H1 (cell line): ENCODE data around the gene IL20RB. TPM values are rescaled to one million over a fixed set of nuclear protein-coding genes. Genes with fewer than 3 reads are reported as not detected.

Source experiments
- CTCF ChIA-PET: fragments of 300-600 bp; sonication (Branson Sonifier 250); formaldehyde crosslinking; loops from one replicate; lab custom pipeline; 2021; ENCODE audit not compliant: partially characterized antibody; lab: Charles Lee
- POLR2A ChIA-PET: fragments of 300-600 bp; sonication (Branson Sonifier 250); formaldehyde crosslinking; loops from one replicate; lab custom pipeline; 2021; ENCODE audit warnings: inconsistent platforms; ENCODE audit not compliant: partially characterized antibody; lab: Charles Lee
- DNase-seq, 2 experiments: peaks; one replicate each; pipeline versions ENCODE4 v3.0.0 to v3.0.0-alpha.2; 2010 to 2022; ENCODE audit warnings: low spot score in 2 of 2, low read depth in 1 of 2, mixed read lengths in 1 of 2
- FAIRE-seq: peaks from 2 replicates; lab custom pipeline; 2011; peaks lifted over from hg19 to GRCh38; lab: Jason Lieb, UNC
- H2AFZ ChIP-seq: 2 replicates; pipeline ENCODE4 v1.8.1; 2012; ENCODE audit warnings: low read length, inconsistent platforms
- H2AK5ac ChIP-seq: 2 replicates; pipeline ENCODE4 v1.6.1; 2013; ENCODE audit warnings: low read depth, low read length
- H2BK120ac ChIP-seq: replicated peaks from 2 replicates; pipeline ENCODE3; 2013; ENCODE audit warnings: low read depth, low read length, inconsistent platforms
- H2BK12ac ChIP-seq: 2 replicates; pipeline ENCODE4 v1.6.1; 2013; ENCODE audit warnings: low read depth, low read length
- H2BK15ac ChIP-seq: 2 replicates; pipeline ENCODE4 v1.6.1; 2013; ENCODE audit warnings: low read length
- H2BK20ac ChIP-seq: 2 replicates; pipeline ENCODE4 v1.6.1; 2013; ENCODE audit warnings: low read length
- H2BK5ac ChIP-seq: 2 replicates; pipeline ENCODE4 v1.6.1; 2013; ENCODE audit warnings: low read depth, low read length
- H3K14ac ChIP-seq: 2 replicates; pipeline ENCODE4 v1.6.1; 2013; ENCODE audit warnings: inconsistent platforms; ENCODE audit not compliant: insufficient read length
- H3K18ac ChIP-seq: 2 replicates; pipeline ENCODE4 v1.6.1; 2013; ENCODE audit warnings: low read length; ENCODE audit errors: extremely low read depth
- H3K23ac ChIP-seq: 2 replicates; pipeline ENCODE4 v1.6.1; 2013; ENCODE audit warnings: inconsistent platforms; ENCODE audit not compliant: insufficient read length
- H3K23me2 ChIP-seq: 2 replicates; pipeline ENCODE4 v1.6.1; 2013; ENCODE audit warnings: low read depth, low read length
- H3K27ac ChIP-seq: 2 replicates; pipeline ENCODE4 v1.6.1; 2011; ENCODE audit warnings: low read depth, low read length, inconsistent platforms
- H3K27me3 ChIP-seq, 4 experiments: replicated peaks in 1 of 4; 1 replicate in 1 of 4; 2 replicates in 3 of 4; pipeline versions ENCODE4 v1.6.1 to v1.8.1; 2011 to 2013; ENCODE audit warnings: low read length in 3 of 4, mild to moderate bottlenecking in 3 of 4, inconsistent platforms in 2 of 4, mixed read lengths in 2 of 4, moderate library complexity in 1 of 4; ENCODE audit not compliant: control insufficient read depth in 3 of 4, insufficient read depth in 3 of 4; ENCODE audit errors: extremely low read depth in 1 of 4
- H3K36me3 ChIP-seq, 4 experiments: 2 replicates each; pipeline versions ENCODE4 v1.6.1 to v1.8.1; 2011 to 2013; ENCODE audit warnings: mild to moderate bottlenecking in 4 of 4, low read length in 3 of 4, moderate library complexity in 2 of 4, control low read depth in 1 of 4, inconsistent platforms in 1 of 4; ENCODE audit not compliant: insufficient read depth in 4 of 4, control insufficient read depth in 2 of 4
- H3K4ac ChIP-seq: replicated peaks from 2 replicates; pipeline ENCODE3; 2013; ENCODE audit warnings: low read length, low read depth, mixed read lengths, inconsistent platforms; ENCODE audit not compliant: insufficient read length
- H3K4me1 ChIP-seq, 4 experiments: replicated peaks in 1 of 4; 1 replicate in 1 of 4; 2 replicates in 3 of 4; pipeline versions ENCODE4 v1.6.1 to v1.8.1; 2011 to 2013; ENCODE audit warnings: low read length in 3 of 4, inconsistent platforms in 2 of 4, mixed read lengths in 1 of 4; ENCODE audit not compliant: insufficient read depth in 4 of 4, control insufficient read depth in 3 of 4
- H3K4me2 ChIP-seq, 2 experiments: 2 replicates each; pipeline versions ENCODE4 v1.6.1 to v1.8.1; 2011 to 2013; ENCODE audit warnings: low read depth in 2 of 2, low read length in 2 of 2, control low read depth in 1 of 2, inconsistent platforms in 1 of 2, mild to moderate bottlenecking in 1 of 2; ENCODE audit not compliant: insufficient read depth in 1 of 2
- H3K4me3 ChIP-seq, 4 experiments: fragments of 200-600, 300-600 bp in 1 of 4; sonication (generic), shearing (Covaris generic), sonication (Bioruptor Twin) in 1 of 4; 2 replicates each; pipeline versions ENCODE4 v1.5.1 to v1.8.1; 2011 to 2016; ENCODE audit warnings: low read length in 4 of 4, low read depth in 3 of 4, control low read depth in 2 of 4, inconsistent platforms in 2 of 4, mild to moderate bottlenecking in 2 of 4, mixed read lengths in 1 of 4, moderate library complexity in 1 of 4; ENCODE audit not compliant: insufficient read depth in 2 of 4; ENCODE audit errors: extremely low read depth in 1 of 4
- H3K56ac ChIP-seq: replicated peaks from 2 replicates; pipeline ENCODE3; 2013; ENCODE audit warnings: low read depth, mild to moderate bottlenecking, mixed read lengths, low read length, inconsistent platforms; ENCODE audit not compliant: insufficient read length
- H3K79me1 ChIP-seq: 2 replicates; pipeline ENCODE4 v1.6.1; 2013; ENCODE audit warnings: low read depth, low read length, control low read depth
- H3K79me2 ChIP-seq, 2 experiments: 2 replicates each; pipeline versions ENCODE4 v1.6.1 to v1.8.1; 2012 to 2013; ENCODE audit warnings: low read length in 2 of 2, mild to moderate bottlenecking in 2 of 2, inconsistent platforms in 1 of 2; ENCODE audit not compliant: insufficient read depth in 2 of 2, control insufficient read depth in 1 of 2
- H3K9ac ChIP-seq, 4 experiments: replicated peaks in 1 of 4; 1 replicate in 1 of 4; 2 replicates in 3 of 4; pipeline versions ENCODE4 v1.6.1 to v1.8.1; 2011 to 2013; ENCODE audit warnings: low read depth in 3 of 4, low read length in 3 of 4, control low read depth in 2 of 4, mild to moderate bottlenecking in 2 of 4, moderate library complexity in 2 of 4, inconsistent platforms in 1 of 4; ENCODE audit errors: extremely low read depth in 1 of 4
- H3K9me3 ChIP-seq, 2 experiments: 2 replicates each; pipeline versions ENCODE4 v1.6.1 to v1.8.1; 2012 to 2013; ENCODE audit warnings: mild to moderate bottlenecking in 2 of 2, moderate library complexity in 2 of 2, control low read depth in 1 of 2, inconsistent platforms in 1 of 2, low read depth in 1 of 2, low read length in 1 of 2, mixed read lengths in 1 of 2; ENCODE audit not compliant: insufficient read depth in 2 of 2
- H4K20me1 ChIP-seq, 2 experiments: replicated peaks in 1 of 2; 2 replicates each; pipeline versions ENCODE3 to v1.8.1; 2011 to 2013; ENCODE audit warnings: inconsistent platforms in 2 of 2, low read length in 2 of 2, mild to moderate bottlenecking in 1 of 2; ENCODE audit not compliant: insufficient read depth in 2 of 2, control insufficient read depth in 1 of 2
- H4K5ac ChIP-seq: 2 replicates; pipeline ENCODE4 v1.6.1; 2013; ENCODE audit warnings: low read length, low read depth, mixed read lengths, inconsistent platforms; ENCODE audit not compliant: insufficient read length
- H4K8ac ChIP-seq: 2 replicates; pipeline ENCODE4 v1.8.0; 2013; ENCODE audit warnings: mild to moderate bottlenecking, moderate library complexity, low read length, inconsistent platforms; ENCODE audit not compliant: insufficient read depth; ENCODE audit errors: extremely low read depth
- H4K91ac ChIP-seq: replicated peaks from 2 replicates; pipeline ENCODE3; 2013; ENCODE audit warnings: low read length, mixed read lengths, inconsistent platforms; ENCODE audit not compliant: insufficient read length
- BRCA1 ChIP-seq: IDR thresholded peaks from 2 replicates; pipeline ENCODE4 v1.6.1; 2012; ENCODE audit warnings: low read depth, low read length, improper control_type of control experiment
- CREB1 ChIP-seq: IDR thresholded peaks from 2 replicates; pipeline ENCODE4 v1.6.1; 2012; ENCODE audit warnings: inconsistent platforms
- CTCF ChIP-seq, 3 experiments: IDR thresholded peaks; 1 replicate in 2 of 3; 2 replicates in 1 of 3; pipeline versions ENCODE4 v1.5.1 to v1.6.1; 2011; ENCODE audit warnings: low read length in 3 of 3, mild to moderate bottlenecking in 3 of 3, inconsistent platforms in 2 of 3, low read depth in 1 of 3, moderate library complexity in 1 of 3; ENCODE audit not compliant: insufficient read depth in 1 of 3; ENCODE audit errors: control extremely low read depth in 1 of 3
- HDAC6 ChIP-seq: IDR thresholded peaks from one replicate; pipeline ENCODE4 v1.7.1; 2012; ENCODE audit warnings: low read depth, mild to moderate bottlenecking, inconsistent platforms, low read length, moderate library complexity
- JUN ChIP-seq: IDR thresholded peaks from 2 replicates; pipeline ENCODE4 v1.6.1; 2011; ENCODE audit warnings: low read depth, mild to moderate bottlenecking, improper control_type of control experiment, low read length
- POLR2A ChIP-seq, 2 experiments: IDR thresholded peaks; 1 replicate in 1 of 2; 2 replicates in 1 of 2; pipeline ENCODE4 v1.6.1; 2011; ENCODE audit warnings: low read depth in 2 of 2, low read length in 2 of 2, mild to moderate bottlenecking in 2 of 2; ENCODE audit errors: control extremely low read depth in 1 of 2
- RFX5 ChIP-seq: IDR thresholded peaks from 2 replicates; pipeline ENCODE4 v1.6.1; 2011; ENCODE audit warnings: low read depth, low read length, improper control_type of control experiment, borderline replicate concordance
- SRF ChIP-seq: IDR thresholded peaks from 2 replicates; pipeline ENCODE4 v1.6.1; 2011; ENCODE audit warnings: mild to moderate bottlenecking, low read depth, low read length, moderate library complexity
- TAF1 ChIP-seq: IDR thresholded peaks from 2 replicates; pipeline ENCODE4 v1.6.1; 2011; ENCODE audit warnings: mild to moderate bottlenecking, low read depth, low read length
- TAF7 ChIP-seq: optimal IDR thresholded peaks from 2 replicates; pipeline ENCODE3; 2011; ENCODE audit warnings: low read depth, mild to moderate bottlenecking, inconsistent platforms, low read length, moderate library complexity, borderline replicate concordance
- WGBS, 2 experiments: shearing (Covaris generic) in 1 of 2; methylation state at CpG; one replicate each; pipeline versions ENCODE4 v1.1.6 to v1.1.7; 2013 to 2015; ENCODE audit warnings: low lambda C conversion rate in 2 of 2, mixed read lengths in 2 of 2, inconsistent platforms in 1 of 2, low coverage in 1 of 2, missing lambda C conversion rate in 1 of 2; ENCODE audit not compliant: insufficient replicate concordance in 2 of 2, insufficient coverage in 1 of 2, insufficient read length in 1 of 2; ENCODE audit errors: extremely low coverage in 1 of 2, missing lambda C conversion rate in 1 of 2; 5-methylcytosine and 5-hydroxymethylcytosine counted together
- polyA plus RNA-seq, 7 experiments: library from polyadenylated mRNA; depleted of rRNA in 3 of 7; stranded (reverse) in 5 of 7; unstranded in 2 of 7; fragments of >200 nt in 5 of 7; fragments of 200-250 nt in 2 of 7; gene quantifications; 1 replicate in 5 of 7; 2 replicates in 1 of 7; 4 replicates in 1 of 7; pipeline versions ENCODE4 v1.2.1 to v1.2.3, GENCODE V29; 2011 to 2013; ENCODE audit warnings: missing spikeins in 2 of 7, mixed read lengths in 2 of 7
- total RNA-seq: library from RNA; stranded (reverse); fragmentation: NEBNext Ultra II Directional; extraction: Animal tissue kit (Norgen Biotek cat#: 25700); gene quantifications from 2 replicates; pipeline ENCODE4 v1.2.1, GENCODE V29; 2021

IL20RB gene
- total and polyA plus RNA-seq, 2 of the 8 experiments (the other 6 are each of a cell fraction or from before 2014, with no cell fraction given): 1.6 to 1.8 TPM

- Histone ChIP-seq H3K27ac (no peak overlapping the region), H2BK12ac (no peak overlapping the region), H3K4ac (no peak overlapping the region), H3K23ac (no peak overlapping the region), H3K18ac (no peak overlapping the region), H3K4me3 (no peak overlapping the region), H3K4me2 (no peak overlapping the region), H3K27me3 (no peaks in the 10 kb centered on the region), H3K9me3 (no peaks in the 10 kb centered on the region), H3K14ac (no peak overlapping the region), H2AFZ (no peak overlapping the region), H3K56ac (no peak overlapping the region), H3K9ac (no peak overlapping the region), H4K8ac (no peak overlapping the region), H4K5ac (no peak overlapping the region), H3K79me2 (peaks cover 3 to 90% of the 10 kb centered on the region in 2 experiments), H3K36me3 (no peaks in the 10 kb centered on the region), H4K20me1 (peaks cover 0 to 4% of the 10 kb centered on the region in 2 experiments), H3K4me1 (peaks cover 0 to 5% (median 0%) of the 10 kb centered on the region in 4 experiments; a peak in 3 of 7 replicates), H2BK15ac (no peak overlapping the region), H2BK5ac (no peak overlapping the region), H2BK120ac (no peak overlapping the region), H3K23me2 (no peaks in the 10 kb centered on the region), H2AK5ac (no peak overlapping the region), H2BK20ac (no peak overlapping the region), H3K79me1 (no peaks in the 10 kb centered on the region; the same call in 1 of the 2 replicates), H4K91ac (no peak overlapping the region)
- no peak for FAIRE-seq
- POLR2A ChIA-PET: no interaction called here
- CTCF ChIA-PET: no interaction called here
- no peak for DNase-seq
- TF ChIP-seq RFX5 (no peak), TAF7 (no peak), CREB1 (no peak), TAF1 (no peak), BRCA1 (no peak), CTCF (IDR thresholded peaks at IDR 0.05; ENCODE audit: control extremely low read depth in 1 of 3, insufficient read depth in 1 of 3, low read depth in 1 of 3, low read length in 3 of 3) (no peak), JUN (no peak), SRF (no peak), POLR2A (IDR thresholded peaks at IDR 0.05; ENCODE audit: control extremely low read depth in 1 of 2, low read depth in 2 of 2, low read length in 2 of 2) (no peak), HDAC6 (no peak)
- WGBS, 2 experiments: 92% methylated on average over 1 of the region's 1 CpG; no CpG with 5 or more reads in 1 of the 2 experiments
Observed at GRCh38 chr3:136916223-136916622, 41.6 kb upstream of the IL20RB start.
